Measurements from ENCODE around the gene JMJD1C.
"Not testable (repeated sequence)": the region's sequence is repeated elsewhere in the genome, so short reads cannot be mapped to it uniquely, and the experiment has no call there.

The JMJD1C gene

DNA sequence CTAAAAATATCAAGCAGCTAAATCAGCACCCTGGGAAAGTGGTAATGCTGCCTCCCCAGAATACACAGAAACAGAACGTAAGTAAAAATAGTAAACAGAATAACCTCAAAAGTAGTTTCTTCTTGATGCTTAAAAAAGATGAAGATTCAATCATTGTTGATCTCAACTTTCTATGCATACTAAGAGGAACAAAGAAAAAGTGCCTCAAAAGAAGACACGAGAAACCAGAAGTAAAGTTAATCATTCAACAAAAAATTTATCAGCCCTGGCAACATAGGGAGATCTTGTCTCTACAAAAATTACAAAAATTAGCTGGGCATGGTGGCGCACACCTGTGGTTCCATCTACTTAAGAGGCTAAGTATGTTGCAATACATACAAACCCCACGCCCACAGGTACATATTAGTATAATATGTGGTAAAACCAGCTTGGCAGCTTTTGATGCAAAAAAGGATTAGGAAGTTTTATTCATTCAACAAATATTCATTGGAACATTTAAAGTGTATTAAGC is 179.0 kb downstream of the JMJD1C start:
- no peak for DNase-seq

DNA sequence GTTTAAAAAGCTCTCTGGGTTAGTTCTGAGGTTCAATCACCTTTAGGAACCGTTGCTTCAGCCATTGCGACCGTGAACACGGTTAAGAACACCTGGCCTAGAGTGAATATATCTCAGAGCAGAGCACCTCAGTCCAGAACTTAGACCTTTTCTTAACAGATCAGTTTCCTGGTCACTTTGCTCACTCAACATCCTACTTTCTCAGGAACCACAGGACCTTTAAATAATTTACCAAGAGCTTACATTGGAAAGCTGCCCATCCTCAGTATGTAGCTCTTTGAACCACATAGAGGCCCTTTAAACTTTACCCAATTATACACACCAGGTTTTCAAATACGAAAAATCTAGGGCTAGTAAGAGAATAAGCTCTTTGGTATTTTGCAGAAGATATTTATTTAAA is 179.4 kb downstream of the JMJD1C start:
- DNase-seq = no peak

DNA sequence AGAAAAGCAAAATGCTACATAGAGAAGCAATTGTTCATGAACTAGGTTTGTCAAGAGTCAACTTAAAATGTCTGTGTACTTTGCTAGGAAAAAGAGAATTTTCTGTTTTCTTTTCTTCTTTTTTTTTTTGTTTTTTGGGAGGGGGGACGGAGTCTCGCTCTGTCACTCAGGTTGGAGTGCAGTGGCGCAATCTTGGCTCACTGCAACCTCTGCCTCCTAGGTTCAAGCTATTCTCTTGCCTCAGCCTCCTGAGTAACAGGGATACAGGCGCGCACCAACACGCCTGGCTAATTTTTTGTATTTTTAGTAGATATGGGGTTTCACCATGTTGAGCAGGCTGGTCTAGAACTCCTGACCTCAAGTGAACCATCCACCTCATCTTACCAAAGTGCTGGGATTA is 181.9 kb downstream of the JMJD1C start:
- not testable (repeated sequence) for DNase-seq

DNA sequence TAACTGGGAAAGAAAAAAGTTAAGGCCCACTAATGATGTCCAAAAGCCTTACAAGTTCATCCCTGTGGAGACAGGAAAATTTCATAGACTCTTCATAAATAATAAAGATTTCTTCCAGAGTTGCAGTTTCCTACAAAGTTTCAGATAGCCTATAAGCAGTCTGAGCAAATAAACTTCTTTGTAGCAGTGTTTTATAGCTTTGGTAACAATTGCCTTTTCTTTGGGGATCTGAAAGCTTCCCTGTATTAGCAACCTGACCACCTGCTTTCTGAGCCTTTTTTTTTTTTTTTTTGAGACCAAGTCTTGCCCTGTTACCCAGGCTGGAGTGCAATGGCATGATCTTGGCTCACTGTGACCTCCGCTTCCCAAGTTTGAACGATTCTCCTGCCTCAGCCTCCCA is 182.7 kb downstream of the JMJD1C start:
- no peak for DNase-seq

DNA sequence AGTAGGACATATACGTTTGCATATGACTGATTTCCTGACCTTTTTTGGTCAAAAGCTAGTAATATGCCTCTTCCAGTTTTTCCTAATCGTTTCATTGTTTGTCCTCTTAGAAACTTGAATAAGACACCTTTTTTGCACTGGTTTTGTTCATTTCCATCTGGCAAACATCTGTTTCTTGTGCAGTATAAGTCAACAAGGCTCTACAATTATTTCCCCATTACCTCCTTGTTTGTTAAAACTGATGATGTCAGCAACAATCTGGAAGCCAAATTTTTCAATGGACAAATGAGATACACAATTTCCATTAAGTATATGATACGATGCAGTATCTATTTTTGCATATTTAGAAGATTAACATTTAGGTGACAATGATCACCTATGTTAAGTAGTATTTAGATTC is 183.8 kb downstream of the JMJD1C start:
- no peak for DNase-seq

DNA sequence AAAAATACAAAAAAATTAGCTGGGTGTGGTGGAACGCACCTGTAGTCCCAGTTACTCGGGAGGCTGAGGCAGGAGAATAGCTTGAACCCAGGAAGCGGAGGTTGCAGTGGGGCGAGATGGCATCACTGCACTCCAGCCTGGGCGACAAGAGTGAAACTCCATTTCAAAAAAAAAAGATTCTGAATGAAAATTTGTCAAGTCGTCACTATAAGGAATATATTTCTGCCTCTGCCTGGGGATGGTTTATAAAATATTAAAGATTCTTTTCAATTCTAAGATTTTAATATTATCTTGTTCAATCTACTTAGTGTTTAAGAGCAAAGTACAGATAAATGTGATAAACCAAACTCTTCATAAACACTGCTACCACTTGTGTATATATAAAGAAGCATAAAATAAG is 185.4 kb downstream of the JMJD1C start:
- no peak for DNase-seq

DNA sequence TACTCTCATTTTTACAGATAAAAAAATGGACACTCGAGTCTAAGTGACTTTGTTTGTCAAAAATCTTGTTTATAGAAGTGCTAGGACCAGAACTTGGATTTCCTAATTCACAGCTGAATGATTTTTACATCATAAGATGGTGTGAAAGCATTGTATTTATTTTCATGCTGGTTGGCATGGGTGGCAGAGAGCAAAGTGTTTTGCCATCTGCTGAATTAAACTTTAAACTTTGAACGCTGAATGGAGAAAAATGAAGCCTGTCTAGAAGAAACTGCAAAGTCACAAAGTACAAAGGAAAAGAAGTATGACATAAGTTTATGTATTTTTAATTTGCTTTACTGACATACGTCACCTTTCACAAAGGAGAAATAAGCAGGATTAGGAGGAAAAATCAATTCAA is 190.7 kb downstream of the JMJD1C start:
- no peak for DNase-seq

DNA sequence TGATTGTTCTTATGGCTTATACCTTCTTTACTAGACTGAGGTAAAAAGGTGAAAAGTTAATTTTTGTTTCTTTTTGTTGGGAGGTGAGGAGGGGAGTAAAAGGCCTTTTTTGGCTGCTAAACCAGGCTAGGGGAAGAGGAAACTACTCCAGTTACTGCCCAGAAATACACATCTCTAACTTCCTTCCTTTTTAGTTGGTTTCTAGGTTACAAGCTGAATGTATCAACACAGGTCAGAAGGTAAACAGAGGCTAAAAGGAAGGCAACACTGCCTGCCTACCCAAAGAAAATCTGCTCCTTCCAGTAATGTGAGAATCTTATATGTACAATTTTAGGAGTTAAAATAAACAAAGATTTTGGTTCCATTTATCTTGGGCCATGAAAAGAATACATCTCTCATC is 192.2 kb downstream of the JMJD1C start:
- DNase-seq = peak in 3 of 4 experiments; percentile 8 to 51 (median 46)

DNA sequence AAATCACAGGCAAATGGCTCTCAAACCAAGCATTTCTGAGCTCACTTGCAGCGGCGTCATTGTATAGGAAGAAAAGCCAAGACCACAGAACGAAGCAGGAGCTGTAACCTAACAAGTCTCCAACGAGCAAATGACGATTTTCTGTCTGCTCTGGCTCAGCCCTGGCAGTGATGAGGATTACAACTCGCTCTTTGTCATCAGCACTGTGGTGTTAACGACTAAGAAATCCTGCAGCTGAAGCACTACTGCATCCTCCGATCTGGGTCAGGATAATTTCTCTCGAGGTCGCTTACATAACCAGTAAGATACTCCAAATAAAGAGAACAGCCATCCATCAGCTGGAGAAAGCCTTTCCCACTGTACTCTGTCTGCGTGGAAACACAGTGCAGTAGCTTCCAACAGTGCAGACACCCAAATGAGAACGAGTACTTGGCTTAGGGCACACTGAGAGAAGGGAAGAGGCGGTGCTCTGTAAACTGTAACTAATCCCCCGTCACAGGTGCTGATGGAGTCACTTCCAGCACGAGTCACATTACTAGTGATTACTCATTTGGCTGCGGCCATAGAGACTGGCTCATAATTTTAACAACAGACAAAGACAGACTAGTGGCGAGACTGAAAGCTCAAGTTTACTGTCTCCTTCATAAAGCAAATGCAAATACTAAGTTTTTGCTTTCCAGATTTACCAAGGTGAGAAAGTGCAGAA is 196.8 kb downstream of the JMJD1C start:
- DNase-seq = peak; percentile 91 to 98 (median 94)

DNA sequence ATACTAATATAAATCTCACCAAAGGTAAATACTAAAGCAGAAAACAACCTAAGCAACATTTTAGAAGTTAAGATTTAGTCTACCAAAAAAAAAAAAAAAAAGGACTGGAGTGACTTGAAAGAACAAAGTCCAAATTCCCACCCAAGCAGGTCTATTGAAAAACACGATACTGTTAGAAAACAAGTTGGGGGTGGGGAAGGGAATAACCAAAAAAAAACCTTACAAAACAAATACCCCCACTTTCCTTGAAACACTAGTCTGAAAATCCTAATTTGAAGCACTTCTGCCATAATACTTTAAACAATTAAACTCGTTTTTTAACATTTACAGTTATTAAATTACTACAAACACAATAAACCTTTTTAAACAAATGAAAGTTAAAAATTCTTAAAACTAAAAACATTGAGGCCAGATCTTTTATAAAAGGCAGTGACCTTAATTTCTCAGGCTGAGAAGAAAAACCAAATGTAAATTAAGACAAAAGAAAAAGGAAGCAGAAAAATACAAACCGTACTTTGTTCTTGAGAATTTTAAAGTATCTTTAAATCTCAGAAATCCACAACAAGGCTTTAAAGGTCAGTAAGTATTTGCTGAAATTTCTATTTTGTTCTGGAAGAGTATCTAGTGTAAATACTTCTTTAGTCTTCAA is 197.5 kb downstream of the JMJD1C start:
- DNase-seq = peak in 2 of 4 experiments; percentile 29 to 62

DNA sequence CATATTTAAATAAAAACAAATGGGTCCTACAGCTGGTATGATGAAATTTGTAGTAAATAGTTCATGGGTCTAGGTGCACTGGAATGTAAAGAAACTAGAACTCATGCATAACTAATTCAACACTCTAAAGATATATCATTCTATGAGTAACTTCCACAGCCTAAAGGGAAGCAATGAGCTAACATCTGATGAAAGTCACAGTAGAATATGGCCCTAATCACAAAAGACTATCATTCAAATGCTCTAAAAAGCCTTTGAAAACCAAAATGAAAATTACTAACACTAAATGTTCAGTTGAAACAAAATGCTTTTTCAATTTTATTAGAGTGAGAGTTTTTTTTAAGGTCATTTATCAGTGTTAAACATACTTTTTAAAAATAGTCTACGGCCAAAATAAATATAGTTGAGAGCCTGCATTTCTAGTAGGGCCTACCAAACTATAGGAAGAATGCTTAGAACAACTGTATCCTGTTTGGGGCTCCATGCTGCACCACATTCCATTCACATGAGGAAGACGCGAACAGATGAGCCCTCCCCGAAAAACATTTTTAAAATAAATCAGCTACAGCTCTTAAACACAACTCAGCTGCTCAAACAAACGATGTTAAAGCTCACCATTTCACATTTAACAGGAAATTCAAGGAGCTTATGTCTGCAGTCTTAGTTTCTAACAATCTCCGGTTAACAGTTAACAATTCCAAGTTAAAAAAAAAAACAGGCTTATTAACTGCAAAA is 198.2 kb downstream of the JMJD1C start:
- DNase-seq = peak; percentile 33 to 65 (median 54)

DNA sequence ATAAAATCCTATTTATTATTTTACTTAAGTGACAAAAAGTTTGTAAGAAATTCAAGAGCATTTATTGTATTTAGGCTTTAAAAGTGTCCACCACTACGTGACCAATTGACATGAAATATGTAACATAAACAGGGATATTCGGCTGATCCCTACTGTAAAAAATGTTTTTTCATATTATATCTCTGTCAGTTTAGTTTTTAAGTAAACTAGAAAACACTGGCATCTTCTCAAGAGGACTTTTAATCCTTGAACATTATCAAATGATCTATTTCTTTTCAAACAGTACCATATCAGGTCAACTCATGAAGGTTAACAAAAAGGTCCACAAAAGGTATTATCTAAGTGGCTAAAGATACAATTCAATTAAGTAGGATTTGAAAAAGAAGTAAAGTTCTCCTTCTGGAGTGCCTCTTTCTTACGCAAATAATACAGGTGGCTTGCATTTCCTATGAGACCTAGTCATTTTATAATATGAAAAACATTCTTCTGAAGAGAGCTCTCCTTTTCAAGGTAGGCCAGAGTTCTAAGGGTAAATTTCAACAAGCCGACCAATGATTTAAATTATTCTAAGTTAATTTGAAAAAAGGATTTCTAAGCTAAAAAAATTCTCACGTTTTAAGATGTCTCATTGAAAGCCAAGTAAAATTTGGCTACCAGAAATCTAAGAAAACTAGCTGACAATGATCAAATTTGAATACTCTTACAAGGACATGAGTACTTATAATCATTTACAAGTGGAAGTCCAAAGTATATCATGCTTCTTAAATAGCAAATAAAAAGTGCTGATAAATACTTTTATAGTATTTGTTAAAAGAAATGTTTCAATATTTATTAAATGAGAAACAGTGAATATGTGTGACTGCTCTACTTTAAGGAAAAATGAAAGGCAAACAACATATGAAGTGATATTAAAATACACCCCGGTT is 199.1 kb downstream of the JMJD1C start:
- peak in 1 of 4 experiments; percentile 23 for DNase-seq

DNA sequence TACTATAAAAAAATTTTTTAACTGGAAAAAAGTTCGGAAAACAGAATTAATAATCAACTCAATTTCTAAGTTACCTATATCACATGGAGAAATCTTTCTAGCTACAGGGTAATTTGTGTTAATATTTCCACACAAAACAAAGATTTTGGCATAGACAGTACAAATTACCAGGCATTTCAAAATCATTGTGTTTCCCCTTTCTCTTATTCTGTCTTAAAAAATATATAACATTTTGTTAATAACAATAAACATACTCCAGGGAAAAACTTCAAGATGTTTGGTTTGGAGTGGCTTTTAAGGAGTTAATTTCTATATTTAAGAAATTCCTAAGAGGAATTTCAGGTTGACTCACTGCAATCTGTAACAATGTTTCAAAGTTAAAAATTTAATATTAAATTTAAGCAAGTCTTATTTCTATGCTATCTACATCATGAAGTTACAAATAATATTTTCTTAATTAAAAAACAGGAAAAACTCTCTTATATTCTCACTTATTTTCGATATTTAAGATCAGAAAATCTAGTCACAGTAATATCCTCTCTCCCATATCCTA is 200.0 kb downstream of the JMJD1C start:
- DNase-seq = peak in 2 of 4 experiments; percentile 28 to 31

DNA sequence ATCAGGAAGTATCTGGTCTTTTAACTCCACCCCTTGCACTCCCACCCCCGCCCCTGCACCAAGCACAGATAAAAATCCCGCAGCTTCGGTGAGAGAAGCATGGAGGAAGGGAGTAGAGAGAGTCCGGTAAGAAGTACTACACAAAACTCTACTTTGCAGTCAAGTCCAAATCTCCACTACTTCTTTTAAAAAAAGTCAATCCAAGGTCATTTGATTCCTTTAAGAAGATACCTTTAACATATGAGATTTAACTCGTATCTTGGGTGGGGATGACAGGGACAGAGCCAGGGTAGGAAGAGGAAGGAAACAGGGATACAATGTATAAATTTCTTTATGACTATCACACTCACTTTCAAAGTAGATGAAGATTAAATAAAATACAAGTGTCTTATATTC is 200.6 kb downstream of the JMJD1C start:
- peak; percentile 47 to 78 (median 65) for DNase-seq

DNA sequence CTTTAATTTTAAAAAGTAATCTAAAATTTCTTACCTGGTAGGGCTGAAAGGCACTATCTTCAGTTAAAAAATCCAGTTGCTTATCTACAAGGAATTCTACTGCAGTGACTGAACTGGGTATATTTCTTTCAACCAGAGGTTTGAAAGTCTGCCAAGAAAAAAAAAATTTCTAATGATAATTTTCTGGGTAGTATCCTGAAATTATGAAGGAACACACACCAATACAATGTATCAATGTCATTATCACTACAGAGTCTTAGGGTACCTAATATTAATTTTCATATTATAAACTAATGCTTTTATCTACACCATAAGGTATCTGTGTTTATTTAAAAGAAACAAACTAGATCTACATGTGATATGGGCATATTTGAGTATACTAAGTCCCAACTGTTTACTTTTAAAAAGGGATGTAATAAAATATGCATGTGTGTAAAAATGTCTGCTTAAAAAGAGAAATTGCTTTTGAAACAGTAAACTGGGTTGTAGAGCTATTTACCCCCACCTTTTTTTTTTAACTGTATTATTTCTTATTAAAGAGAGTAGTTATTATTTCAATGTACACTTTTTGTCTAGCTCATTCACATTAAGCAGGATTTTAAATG is 201.1 kb downstream of the JMJD1C start:
- no peak for DNase-seq

DNA sequence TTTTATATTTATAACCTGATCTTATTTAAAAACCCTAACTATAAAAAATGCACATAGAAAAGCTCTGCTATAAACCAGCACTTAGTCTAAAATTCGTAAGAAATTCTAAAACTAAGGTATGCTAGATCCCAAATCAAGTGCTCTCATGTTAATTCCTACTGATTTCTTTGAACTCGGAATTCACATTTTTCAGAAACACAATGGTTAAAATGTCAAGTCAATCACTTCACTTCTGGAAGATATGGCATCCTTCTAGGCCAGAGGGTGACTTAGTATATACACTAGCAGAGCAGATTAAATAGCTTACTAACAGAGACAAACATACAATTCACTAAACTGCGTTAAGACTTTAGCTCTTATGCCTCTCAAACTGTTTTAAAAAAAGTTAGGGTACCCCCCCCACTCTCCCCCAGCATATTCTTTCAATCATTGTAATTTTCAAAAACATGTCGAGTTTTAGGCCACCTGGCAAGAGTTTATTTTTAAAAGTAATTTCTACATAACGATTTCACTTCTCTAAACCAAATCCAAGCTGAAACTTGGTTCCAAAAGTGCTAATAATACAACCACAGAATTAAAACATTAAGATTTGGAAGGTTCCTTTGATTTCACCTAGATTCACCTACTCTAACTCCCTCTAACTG is 203.2 kb downstream of the JMJD1C start:
- no peak for DNase-seq

DNA sequence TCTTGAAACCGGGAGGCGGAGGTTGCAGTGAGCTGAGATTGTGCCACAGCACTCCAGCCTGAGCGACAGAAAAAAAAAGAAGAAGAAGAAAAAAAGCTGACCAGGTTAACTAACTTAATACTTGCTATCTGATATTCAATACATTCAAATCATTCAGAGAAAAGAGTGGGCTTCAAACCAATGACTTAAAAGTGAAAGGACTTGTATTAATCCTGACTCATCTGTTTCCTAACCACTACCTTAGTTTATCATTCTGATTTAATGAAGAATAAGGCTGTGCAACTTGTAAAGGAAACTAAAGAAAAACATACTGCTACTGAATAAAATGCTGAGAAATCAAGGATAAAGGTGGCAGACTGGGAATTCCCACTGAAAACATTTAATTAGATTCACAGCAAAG is 204.3 kb downstream of the JMJD1C start:
- peak in 2 of 4 experiments; percentile 12 to 15 for DNase-seq

DNA sequence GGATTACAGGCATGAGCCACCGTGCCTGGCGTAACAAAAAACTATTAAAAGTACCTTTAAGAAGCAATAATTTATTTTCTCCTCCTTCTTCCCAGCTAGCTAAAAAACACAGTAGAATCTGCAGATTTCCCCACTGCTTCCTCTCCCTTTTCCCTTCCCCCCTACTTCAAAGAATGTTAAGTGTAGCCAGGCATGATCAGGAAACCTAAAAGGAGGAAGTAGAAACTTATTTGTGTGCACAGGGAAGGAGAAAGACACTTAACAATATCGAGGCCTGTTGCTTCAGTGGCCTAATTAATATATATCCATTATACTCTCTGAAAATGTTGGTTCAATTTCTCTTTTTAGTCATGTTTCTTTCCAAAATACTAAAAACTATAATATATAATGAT is 204.9 kb downstream of the JMJD1C start:
- DNase-seq = peak; percentile 48 to 84 (median 67)

DNA sequence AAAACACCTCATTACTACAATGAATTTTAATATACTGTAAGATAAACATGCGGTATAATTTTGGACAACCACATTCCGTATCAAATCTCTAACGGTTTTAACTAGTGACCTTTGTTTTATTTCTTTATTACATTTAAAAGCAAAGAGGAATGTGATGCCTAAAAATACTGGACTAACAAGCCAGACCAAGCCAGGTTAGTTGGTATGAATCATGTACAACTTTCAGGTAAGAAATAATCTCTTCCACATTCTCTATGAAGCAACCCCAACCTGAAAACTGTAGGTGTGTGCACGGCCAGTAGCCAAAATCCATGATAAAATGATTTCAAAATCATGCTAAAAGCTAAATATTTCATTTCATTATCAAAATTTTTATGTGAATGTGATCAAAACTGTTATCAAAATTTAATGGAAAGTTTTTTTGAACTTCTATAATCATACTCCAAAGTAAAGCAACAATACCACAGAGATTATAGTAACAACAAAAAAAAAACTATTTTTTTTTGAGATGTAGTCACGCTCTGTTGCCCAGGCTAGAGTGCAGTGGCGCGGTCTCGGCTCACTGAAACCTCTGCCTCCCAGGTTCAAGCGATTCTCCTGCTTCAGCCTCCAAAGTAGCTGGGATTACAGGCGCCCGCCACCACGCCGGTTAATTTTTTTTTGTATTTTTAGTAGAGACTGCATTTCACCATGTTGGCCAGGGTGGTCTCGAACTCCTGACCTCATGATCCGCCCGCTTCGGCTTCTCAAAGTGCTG is 205.5 kb downstream of the JMJD1C start:
- DNase-seq = no peak
